NCI-H510A treated with DMSO at 0.1 percent for 48 hours (cell line): ENCODE data around the gene IGFBP4.

Experiments used
- DNase-seq: peaks from one replicate; lab custom pipeline; 2025; lab: John Stamatoyannopoulos, UW

Gene IGFBP4

DNA sequence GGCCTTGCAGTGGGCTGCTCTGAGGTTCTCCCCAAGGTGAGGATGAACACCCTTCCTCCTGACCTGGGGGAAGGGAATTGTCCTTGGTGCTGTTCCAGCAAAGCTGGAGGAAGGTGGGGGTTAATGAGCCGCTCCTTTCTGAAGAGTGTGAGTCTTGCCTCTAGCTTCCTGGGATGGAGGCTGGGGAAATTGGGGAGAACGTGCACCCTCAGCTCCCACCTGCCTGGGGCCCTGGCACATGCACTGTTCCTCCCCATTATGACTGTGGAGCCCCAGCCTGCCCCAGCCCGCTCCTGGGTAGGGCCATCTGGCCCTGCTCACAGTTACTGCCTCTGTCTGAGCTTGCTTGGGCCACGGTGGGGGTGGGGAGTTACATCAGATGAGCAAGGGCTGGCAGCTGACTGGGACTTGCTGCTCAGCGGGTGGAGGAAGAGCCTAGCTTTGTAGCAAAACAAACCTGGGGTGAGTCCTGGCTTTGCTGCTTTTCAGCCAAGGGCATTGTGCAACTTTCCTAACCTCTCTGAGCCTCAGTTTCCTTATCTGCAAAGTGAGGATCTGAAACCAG, 47.1 kb downstream of the IGFBP4 start:
- DNase-seq = peak; percentile 56

DNA sequence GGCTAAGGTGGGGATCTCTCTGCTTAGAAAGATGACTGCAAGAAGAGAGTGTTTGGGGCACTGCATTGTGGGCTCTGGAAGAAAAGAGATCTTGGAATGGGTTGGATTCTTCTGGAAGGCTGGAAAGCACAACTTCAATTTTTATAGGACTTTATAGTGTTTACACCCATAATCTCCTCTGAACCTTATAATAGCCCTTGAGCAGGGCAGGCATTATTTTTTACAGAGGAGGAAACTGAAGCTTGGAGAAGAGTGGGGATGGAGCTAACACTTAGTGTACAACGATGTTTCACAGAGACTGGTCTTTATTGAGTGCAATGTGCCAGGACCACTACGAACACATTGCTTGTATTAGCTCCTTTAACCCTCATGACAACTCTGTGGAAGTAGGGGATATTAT, 47.7 kb downstream of the IGFBP4 start:
- no peak for DNase-seq

DNA sequence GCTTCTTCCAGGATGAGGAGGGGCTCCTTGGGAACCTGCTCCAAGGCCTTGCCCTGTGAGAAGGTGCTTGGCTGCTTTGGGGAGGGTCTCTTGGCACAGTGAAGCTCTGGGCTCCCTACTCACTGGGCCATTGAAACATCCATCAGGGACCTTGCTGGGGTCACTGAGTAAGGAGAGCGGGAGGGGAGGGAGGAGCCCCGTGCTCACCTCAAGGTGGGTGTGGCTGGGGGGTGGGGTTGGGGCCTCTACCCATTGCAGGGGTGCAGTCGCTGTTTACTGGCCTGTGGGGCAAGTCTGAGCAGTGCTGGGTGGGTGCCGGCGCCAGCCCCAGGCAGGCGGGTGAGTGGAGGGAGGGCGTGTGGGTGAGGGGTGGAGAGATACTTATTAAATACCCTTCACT, 48.2 kb downstream of the IGFBP4 start:
- no peak for DNase-seq

DNA sequence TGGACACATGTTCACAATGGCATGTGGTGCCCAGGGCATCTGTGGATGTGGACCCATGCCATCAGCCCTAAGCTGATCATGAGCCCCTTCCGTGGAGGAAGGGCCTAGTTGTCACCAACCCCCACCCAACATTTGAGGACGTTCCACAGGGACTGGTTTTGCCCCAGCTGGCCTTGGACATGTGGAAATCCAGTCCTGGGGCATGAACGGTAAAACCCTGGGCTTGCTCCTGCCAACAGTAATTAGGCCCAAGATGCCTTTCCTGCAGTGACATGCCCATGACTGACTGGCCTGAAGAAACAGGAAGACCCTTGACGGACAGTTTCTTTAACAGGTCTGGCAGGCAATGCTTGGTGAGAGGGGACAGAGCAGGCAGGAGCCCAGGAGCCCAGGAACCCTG, 50.4 kb downstream of the IGFBP4 start:
- no peak for DNase-seq

DNA sequence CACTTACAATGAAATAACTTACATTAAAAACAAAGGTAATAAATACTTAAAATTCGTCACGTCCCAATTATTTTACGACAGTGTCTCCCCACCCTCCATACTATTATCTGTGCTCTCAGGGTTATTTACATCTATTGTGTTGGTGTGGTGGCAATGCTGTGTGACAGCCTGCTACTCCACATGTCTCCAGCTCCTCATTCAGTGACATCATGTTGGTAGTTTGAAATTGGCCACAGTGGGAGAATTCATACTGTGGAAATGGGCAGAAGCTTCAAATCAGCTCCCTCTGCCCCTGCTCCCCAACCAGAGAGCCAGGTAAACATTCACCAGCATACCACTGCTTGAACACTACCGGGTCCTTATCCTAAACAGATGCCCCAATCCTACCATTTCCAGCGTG, 51.9 kb downstream of the IGFBP4 start:
- DNase-seq = no peak

DNA sequence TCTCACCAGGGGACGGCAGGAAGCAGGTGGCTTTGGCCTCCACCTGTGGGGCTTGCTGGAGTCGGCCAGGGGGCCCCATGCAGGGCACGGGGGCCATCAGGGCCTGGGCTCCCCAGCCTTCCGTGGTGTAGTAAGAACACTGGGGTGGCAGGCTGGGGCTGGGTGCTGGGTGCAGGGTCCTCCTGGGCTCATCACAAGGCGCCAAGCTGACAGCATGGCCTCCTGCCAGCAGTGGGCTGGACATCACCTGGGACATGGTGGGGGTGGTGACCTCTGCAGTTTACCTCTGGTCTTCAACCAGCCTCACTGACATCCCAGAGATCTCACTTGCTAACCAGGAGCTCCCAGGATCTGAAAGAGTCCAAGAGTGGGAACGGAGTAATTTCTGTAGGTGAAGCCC, 52.9 kb downstream of the IGFBP4 start:
- no peak for DNase-seq

DNA sequence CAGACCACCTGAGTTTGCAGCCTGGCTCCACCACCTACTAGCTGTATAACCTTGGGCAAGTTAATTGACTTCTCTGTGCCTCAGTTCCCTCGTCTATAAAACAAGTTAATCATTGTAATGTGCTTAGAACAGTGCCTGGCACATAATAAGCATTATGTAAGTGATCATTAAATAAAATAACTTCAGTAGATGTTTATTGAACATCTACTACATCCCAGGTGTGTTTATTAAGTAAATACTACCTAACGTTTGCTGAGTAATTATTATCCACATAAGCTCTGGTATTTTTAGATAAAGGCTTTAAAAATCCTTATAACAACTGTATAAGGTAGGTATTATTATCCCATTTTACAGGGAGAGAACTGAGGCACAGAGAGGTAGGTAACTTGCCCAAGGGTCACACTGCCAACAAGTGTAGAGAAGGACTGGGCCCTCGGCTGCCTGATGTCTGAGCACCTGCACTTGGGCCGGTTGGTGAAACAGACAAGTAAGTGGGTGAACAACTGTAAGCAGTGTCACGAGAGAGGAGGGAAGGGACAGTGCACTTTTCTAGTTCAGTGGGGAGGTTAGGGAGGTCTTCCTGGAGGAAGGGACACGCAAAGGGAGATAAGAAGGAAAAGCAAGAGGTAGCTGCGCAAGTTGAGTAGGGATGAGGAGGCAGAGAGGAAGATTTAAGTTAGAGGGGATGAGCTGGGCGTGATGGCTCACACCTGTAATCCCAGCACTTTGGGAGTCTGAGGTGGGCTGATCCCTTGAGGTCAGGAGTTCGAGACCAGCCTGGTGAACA, 53.6 kb downstream of the IGFBP4 start:
- DNase-seq = no peak

DNA sequence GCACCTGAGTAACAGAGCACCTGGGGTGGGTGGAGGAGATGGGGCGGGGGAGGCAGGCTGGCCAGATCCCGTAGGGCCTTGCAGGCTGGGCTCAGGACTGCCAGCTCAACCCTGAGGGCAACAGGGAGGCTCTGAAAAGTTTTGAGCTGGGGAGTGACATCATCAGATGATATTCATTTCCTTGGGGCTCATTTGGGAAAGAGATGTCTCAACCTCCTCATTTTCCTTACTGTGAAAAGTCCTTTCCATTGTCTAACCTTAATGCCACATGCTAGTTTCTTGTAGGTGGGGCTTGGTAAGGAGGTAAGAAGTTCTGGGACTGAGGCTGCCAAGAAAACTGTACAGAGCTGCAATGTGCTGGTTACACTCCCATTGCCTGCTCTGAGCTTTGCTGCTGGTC, 54.4 kb downstream of the IGFBP4 start:
- DNase-seq = no peak

DNA sequence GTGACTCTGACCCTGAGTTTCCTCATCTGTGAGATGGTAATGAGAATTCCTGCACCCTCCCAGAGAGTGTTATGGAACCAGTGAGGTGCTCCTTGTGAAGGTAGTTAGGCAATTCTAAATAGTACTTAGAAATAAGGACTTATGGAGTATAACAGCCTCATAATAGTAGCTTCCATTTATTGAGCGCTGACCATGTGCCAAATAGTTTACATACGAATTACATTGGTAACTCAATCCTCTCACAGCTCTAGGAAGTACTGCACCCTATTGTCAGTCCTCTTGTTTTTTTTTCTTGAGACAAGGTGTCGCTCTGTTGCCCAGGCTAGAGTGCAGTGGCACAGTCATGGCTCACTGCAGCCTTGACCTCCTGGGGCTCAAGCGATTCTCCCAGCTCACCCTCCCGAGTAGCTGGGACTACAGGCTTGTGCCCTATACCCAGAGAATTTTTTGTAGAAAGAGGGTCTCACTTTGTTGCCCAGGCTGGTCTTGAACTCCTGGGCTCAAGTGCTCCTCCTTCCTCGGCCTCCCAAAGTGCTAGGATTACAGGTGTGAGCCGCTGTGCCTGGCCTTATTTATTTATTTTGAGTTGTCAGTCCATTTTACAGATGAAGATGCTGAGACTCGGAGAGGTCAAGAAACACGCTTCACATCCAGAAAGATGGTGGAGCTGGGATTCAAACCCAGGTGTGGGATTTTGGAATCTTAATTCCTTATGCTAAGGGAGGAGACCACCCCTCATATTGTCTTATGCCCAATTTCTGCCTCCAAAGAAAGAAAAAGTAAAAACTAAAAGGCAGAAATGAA, 55.2 kb downstream of the IGFBP4 start:
- peak; percentile 65 for DNase-seq

DNA sequence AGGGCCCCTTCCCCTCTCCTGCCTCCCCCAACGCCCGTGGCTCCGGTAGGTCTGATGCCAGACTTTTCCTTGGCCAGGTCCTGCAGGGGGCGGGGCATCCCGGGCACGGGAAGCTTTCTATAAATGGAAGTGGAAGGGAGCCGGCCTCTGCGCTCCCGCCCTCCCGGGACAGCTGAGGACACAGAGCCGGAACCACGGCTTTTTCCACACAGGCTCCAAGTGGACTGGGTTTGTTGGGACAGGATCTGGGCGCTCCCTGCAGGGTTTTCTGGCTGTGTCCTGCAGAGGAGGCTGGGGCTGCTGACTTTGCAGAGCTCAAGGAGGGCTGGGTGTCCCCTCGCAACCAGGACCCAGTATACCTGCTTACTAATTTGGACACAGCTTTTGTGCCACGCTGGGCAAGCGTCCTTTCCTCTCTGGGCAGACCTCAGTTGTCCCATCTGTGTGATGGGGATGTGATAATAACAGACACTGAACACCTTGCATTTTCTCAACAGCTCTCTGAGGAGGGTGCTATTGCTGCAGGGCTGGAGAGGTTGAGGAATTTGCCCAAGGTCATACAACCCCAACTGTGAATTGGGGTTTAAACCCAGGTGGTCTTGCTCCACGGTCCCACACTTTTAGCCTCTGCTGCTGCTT, 56.4 kb downstream of the IGFBP4 start:
- DNase-seq = peak; percentile 60

DNA sequence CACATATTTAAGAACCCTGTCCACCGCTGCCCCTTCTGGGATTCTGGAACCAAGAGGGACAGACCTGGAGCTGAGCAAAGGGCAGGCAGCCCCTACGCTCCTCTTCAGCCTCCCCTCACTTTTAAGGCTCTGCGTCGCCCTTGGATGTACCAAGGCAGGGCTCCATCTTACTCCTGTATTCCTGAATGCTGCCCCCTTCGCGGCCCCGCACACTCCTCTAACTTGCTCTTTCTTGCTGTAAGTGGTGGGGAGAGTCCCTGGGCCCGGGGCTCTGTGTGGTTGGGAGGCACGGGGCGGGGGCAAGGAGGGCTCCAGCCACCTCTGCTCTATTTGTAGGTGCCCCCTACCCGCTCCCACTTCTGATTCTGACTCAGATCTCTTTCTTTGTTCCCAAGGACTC, 56.9 kb downstream of the IGFBP4 start:
- no peak for DNase-seq

DNA sequence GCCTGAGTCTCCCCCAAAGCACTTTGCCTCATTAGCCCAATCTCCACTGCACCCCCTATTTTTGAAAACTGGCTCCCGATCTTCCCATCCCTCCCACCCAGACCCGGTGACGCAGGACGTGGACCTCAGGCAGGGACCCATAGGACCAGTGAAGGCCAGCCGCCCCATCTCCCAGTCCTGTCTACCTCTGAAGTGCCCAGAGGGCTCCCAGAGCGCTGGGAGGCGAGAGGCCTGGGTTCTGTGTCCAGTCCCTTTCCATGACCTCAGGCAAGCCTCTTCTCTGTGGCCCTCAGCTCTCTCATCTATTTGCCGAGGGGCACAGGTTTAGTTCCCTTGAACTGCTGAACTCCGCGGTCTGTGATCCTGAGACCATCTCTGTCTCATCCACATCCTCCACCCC, 57.5 kb downstream of the IGFBP4 start:
- DNase-seq = no peak

DNA sequence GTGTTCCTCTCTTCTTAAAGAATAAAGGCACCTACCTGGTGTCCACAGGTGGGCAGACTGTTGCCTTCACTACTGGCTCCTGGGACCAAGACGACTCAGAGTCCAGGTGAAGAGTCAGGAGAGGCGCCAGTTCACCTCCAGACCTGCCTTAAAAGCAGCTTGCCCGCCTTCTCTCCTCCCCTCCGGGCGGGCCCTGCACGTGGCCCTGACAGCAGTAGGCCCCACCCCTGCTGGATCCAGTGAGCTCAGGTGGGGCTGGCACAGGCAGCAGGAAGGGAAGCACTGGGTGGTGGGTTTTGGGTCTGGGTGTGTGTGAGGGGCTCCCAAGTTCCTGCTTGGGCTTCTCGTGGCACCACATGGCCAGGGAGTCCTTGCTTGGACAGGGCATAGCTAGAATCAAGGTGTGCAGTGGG, 58.3 kb downstream of the IGFBP4 start, which contains the start of gene TNS4:
TNS4 (minus strand) TSS at position 125 of the 413 bp plus-strand sequence. CDS start 5,198 bp downstream, outside the sequence.
- no peak for DNase-seq

DNA sequence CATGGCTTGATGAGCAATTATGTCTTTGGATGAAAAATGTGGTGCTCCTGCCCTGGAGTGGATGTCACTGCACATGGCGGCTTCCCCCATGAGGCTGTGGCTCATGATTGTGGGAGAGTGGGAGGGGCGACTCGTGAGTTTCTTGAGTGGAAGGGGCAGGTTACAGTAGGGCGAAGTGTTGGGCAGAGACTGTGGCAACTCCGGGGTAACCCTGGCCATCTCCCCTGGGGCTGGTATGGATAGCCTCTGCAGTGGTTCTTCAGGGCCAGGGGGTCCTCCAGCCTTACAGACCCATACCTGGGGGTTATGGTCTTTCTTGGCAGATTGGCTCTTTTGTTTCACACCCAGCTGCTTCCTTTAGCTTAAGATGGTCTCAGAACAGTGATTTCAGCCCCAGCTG, 59.5 kb downstream of the IGFBP4 start:
- no peak for DNase-seq

DNA sequence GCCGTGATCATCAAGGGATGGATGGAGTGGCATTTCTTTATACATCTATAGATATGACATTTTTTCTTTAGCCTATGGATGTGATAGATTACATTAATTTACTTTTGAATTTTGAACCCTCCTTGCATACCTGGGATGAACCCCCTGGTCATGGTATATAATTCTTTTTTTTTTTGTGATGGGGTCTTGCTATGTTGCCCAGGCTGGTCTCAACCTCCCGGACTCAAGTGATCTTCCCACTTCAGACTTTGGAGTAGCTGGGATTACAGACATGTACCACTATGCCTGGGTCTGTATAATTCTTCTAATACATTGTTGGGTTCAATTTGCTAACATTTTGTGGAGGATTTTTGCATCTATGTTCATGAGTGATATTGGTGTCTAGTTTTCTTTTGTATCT, 59.9 kb downstream of the IGFBP4 start:
- no peak for DNase-seq

DNA sequence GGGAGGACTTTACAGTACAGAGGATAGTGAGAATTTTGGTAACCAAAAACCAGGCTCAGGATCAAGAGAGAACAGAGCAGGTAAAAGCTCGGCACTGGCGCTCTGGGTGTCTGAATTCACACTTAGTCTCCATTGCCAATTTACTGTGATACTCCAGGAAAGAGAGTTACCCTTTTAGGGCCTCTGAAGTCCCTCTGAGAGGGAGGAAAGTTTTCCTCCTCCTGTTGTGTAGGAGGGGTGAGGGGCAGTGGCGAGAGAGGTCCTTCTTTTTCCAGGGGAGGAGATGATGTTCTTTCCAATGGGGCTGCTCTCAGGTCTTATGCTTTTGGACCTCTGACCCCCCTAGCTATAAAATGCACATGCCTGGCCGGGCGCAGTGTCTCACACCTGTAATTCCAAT, 63.5 kb downstream of the IGFBP4 start:
- DNase-seq = no peak
